ENCODE measurements around the gene SRPX. TPM values are rescaled to one million over a fixed set of nuclear protein-coding genes. Genes with fewer than 3 reads are reported as not detected.

Gene SRPX
- total and polyA plus RNA-seq, 2 of the 4 experiments (the other 2 are of a cell fraction): 35.5 to 81.5 TPM

GRCh38 chrX:38236901-38237615 is 16.4 kb upstream of the SRPX start:
- dilution Hi-C loops (cut with HindIII; ENCODE audit: low sequenced_read_pairs, unreplicated experiment) (no loop called here), intact Hi-C loops (cut with micrococcal nuclease) (no loop called here), in situ Hi-C loops (cut with MboI; ENCODE audit: low sequenced_read_pairs) (no loop called here)
- H3K36me3 ChIP-seq (ENCODE audit: control insufficient read depth, insufficient read depth, low read length): no peaks in the 10 kb centered on the region
- no peak overlapping the region for H3K4me2 ChIP-seq (ENCODE audit: low read depth, low read length)
- no peak overlapping the region for H3K4me3 ChIP-seq (ENCODE audit: insufficient read depth, low read depth, low read length)
- no peaks in the 10 kb centered on the region for H3K79me1 ChIP-seq (ENCODE audit: low read depth in 1 of 2, low read length in 2 of 2)
- H2BK20ac ChIP-seq (ENCODE audit: low read depth, low read length): no peak overlapping the region
- H3K56ac ChIP-seq (ENCODE audit: extremely low read depth, insufficient read depth, low read length): no peak overlapping the region
- no peak overlapping the region for H3K18ac ChIP-seq (ENCODE audit: low read depth, low read length)
- BruUV-seq (replicated peaks): no TSS peak
- no peak overlapping the region for H2BK5ac ChIP-seq (ENCODE audit: low read depth, low read length, poor library complexity, severe bottlenecking)
- H3K4me1 ChIP-seq (ENCODE audit: control insufficient read depth, insufficient read depth, low read length): peaks cover 5% of the 10 kb centered on the region
- H3K27me3 ChIP-seq (ENCODE audit: control insufficient read depth, insufficient read depth, low read length): no peaks in the 10 kb centered on the region
- CTCF ChIA-PET: no interaction called here
- no peak overlapping the region for H2AK9ac ChIP-seq (replicated peaks; ENCODE audit: low read depth, low read length, poor library complexity)
- H3K9me1 ChIP-seq (ENCODE audit: insufficient read depth, low read length): peaks cover 3% of the 10 kb centered on the region; the same call in 1 of the 2 replicates
- POLR2A ChIA-PET (ENCODE audit: unreplicated experiment): no interaction called here
- DNase-seq (no peak), ATAC-seq (ENCODE audit: low read depth) (no peak)
- no peak overlapping the region for H2AK5ac ChIP-seq (ENCODE audit: low read depth, low read length)
- H2BK120ac ChIP-seq (ENCODE audit: low read depth, low read length): no peak overlapping the region
- H4K8ac ChIP-seq (ENCODE audit: low read depth in 2 of 2, low read length in 2 of 2): no peak overlapping the region
- H3K9ac ChIP-seq (ENCODE audit: low read depth, low read length): no peak overlapping the region
- H3K9me3 ChIP-seq (ENCODE audit: control insufficient read depth, insufficient read depth, low read length): no peaks in the 10 kb centered on the region
- no peak overlapping the region for H4K5ac ChIP-seq (ENCODE audit: low read depth, low read length)
- no peak overlapping the region for H4K91ac ChIP-seq (ENCODE audit: insufficient read depth, low read depth, low read length)
- H3K23ac ChIP-seq (ENCODE audit: low read depth, low read length): no peak overlapping the region
- no peak overlapping the region for H3K4ac ChIP-seq (ENCODE audit: low read depth, low read length)
- H3K14ac ChIP-seq (replicated peaks; ENCODE audit: low read depth, low read length): no peak overlapping the region
- H2BK15ac ChIP-seq (ENCODE audit: low read depth, low read length): no peak overlapping the region
- WGBS, 2 experiments (ENCODE audit: extremely low coverage in 2 of 2, insufficient read length in 1 of 2): no CpG with 5 or more reads among the region's 6 CpGs
- H4K20me1 ChIP-seq (ENCODE audit: insufficient read depth, low read length): no peaks in the 10 kb centered on the region
- no peak for TF ChIP-seq NFE2L2 (IDR thresholded peaks at IDR 0.05; ENCODE audit: low read depth, low read length)
- TF ChIP-seq RFX5 (IDR thresholded peaks at IDR 0.05; ENCODE audit: low read depth, low read length): no peak
- TF ChIP-seq CEBPB (IDR thresholded peaks at IDR 0.05; ENCODE audit: low read depth, low read length): no peak
- no peak for TF ChIP-seq ELK1 (IDR thresholded peaks at IDR 0.05; ENCODE audit: borderline replicate concordance, low read depth, low read length)
- no peak for TF ChIP-seq MAZ (IDR thresholded peaks at IDR 0.05; ENCODE audit: borderline replicate concordance, low read depth, low read length)
- TF ChIP-seq POLR2A (IDR thresholded peaks at IDR 0.05; ENCODE audit: low read depth, low read length): no peak
- no peak for TF ChIP-seq CTCF (conservative IDR thresholded peaks at IDR 0.05; ENCODE audit: low read depth, low read length)
- TF ChIP-seq RAD21 (IDR thresholded peaks at IDR 0.05; ENCODE audit: low read length): no peak
- TF ChIP-seq BHLHE40 (IDR thresholded peaks at IDR 0.05; ENCODE audit: low read depth, low read length): no peak
- TF ChIP-seq CHD1 (IDR thresholded peaks at IDR 0.05; ENCODE audit: low read depth, low read length): no peak
- no peak for TF ChIP-seq SMC3 (IDR thresholded peaks at IDR 0.05; ENCODE audit: low read depth, low read length)
- no peak for TF ChIP-seq FOS (IDR thresholded peaks at IDR 0.05; ENCODE audit: low read depth, low read length)
- TF ChIP-seq RCOR1 (IDR thresholded peaks at IDR 0.05; ENCODE audit: insufficient replicate concordance, low read length): no peak
- no peak for TF ChIP-seq MAFK (IDR thresholded peaks at IDR 0.05; ENCODE audit: low read depth, low read length)
- no peak for TF ChIP-seq USF2 (IDR thresholded peaks at IDR 0.05; ENCODE audit: low read depth, low read length)
- no peak for TF ChIP-seq MXI1 (IDR thresholded peaks at IDR 0.05; ENCODE audit: borderline replicate concordance, low read depth, low read length)
- H2AFZ ChIP-seq (replicated peaks; ENCODE audit: low read length, poor library complexity): no peak overlapping the region
- no peak overlapping the region for H3K27ac ChIP-seq (ENCODE audit: insufficient read depth, low read length)

Data from IMR-90 (cell line).